ENCODE results near the gene LINGO3. TPM values are rescaled to one million over a fixed set of nuclear protein-coding genes. Genes with fewer than 3 reads are reported as not detected.

The LINGO3 gene
- total and polyA plus RNA-seq, 2 of the 8 experiments (the other 6 are each of a cell fraction or from before 2014, with no cell fraction given) = 0.59 TPM; not detected in 1

DNA sequence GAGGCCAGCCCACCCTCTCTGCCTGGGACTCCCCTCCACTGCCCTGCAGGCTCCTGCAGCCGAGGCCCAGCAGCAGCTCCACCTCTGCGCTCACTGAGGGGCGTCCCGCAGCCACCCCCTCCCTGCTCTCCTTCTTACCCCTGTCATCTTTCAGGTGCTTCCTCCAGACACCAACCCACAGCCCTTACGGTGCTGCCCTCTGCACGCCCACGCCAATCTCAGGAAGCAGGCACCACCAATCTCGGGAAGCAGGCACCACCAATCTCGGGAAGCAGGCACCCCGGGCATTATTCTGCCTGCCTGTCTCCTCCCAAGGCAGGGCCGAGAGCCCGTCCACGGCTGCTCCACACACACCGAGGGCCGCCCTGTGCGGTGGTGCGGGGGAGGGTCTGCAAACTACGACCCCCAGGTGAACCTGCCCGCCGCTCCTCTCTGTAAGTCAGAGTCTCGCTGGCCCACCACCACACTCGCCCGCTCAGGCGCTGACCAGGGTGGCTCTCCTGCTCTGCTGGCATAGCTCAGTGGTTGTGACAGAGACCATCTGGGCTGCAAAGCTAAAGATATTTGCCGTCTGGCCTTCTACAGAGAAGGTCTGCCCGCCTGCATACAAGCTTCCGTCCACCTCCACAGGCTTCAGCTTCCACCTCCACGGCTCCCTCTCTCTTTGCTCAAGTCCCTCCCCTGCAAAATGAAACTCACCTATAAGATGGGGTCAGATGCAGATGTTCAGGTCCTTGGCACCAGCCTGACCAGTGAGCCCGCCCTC lies 17.5 kb upstream of the LINGO3 start:
- H2BK120ac ChIP-seq (replicated peaks; ENCODE audit: low read depth, low read length) = no peak overlapping the region
- DNase-seq (ENCODE audit: low read depth in 1 of 2, low spot score in 2 of 2) = no peak
- TF ChIP-seq CREB1 (IDR thresholded peaks at IDR 0.05) (no peak), NRF1 (IDR thresholded peaks at IDR 0.05; ENCODE audit: low read depth, low read length) (no peak)
- no peak overlapping the region for H3K4ac ChIP-seq (replicated peaks; ENCODE audit: insufficient read length, low read depth, low read length)
- peaks cover 11% of the 10 kb centered on the region for H3K79me1 ChIP-seq (ENCODE audit: low read depth, low read length)
- no peak overlapping the region for H3K18ac ChIP-seq (ENCODE audit: extremely low read depth, low read length)
- H2AK5ac ChIP-seq (ENCODE audit: low read depth, low read length) = no peak overlapping the region
- ChIA-PET POLR2A (ENCODE audit: partially characterized antibody) (interaction anchor here (0.6 to 1.7 kb wide), 5 partner anchors 20 to 289 kb away, joined by 3 to 4 read pairs (median 3); no protein-coding TSS in a partner anchor), CTCF (ENCODE audit: partially characterized antibody) (interaction anchor here (1.0 to 4.2 kb wide), 2 partner anchors 9 to 65 kb away, joined by 3 to 25 read pairs; no protein-coding TSS in a partner anchor)
- no peak overlapping the region; the same call in 1 of the 2 replicates for H2BK5ac ChIP-seq (ENCODE audit: low read depth, low read length)
- no peak overlapping the region for H3K4me3 ChIP-seq (ENCODE audit: extremely low read depth in 1 of 4, insufficient read depth in 2 of 4, low read depth in 3 of 4, low read length in 4 of 4)
- no peak overlapping the region for H3K27ac ChIP-seq (ENCODE audit: low read depth, low read length)
- H3K27me3 ChIP-seq (replicated peaks in 1 of 4; ENCODE audit: control insufficient read depth in 3 of 4, extremely low read depth in 1 of 4, insufficient read depth in 3 of 4, low read length in 3 of 4) = no peaks in the 10 kb centered on the region
- no peak overlapping the region for H3K23ac ChIP-seq (ENCODE audit: insufficient read length)
- H3K56ac ChIP-seq (replicated peaks; ENCODE audit: insufficient read length, low read depth, low read length) = no peak overlapping the region
- no peak overlapping the region for H4K91ac ChIP-seq (replicated peaks; ENCODE audit: insufficient read length, low read length)
- H2AFZ ChIP-seq (ENCODE audit: low read length) = no peak overlapping the region
- WGBS, 2 experiments (ENCODE audit: extremely low coverage in 1 of 2, insufficient coverage in 1 of 2, insufficient read length in 1 of 2, insufficient replicate concordance in 2 of 2, low coverage in 1 of 2, low lambda C conversion rate in 2 of 2, missing lambda C conversion rate in 1 of 2) = 88% methylated on average over 27 of the region's 29 CpGs; no CpG with 5 or more reads in 1 of the 2 experiments
- H2BK20ac ChIP-seq (ENCODE audit: low read length) = no peak overlapping the region
- no peak for FAIRE-seq
- H3K14ac ChIP-seq (ENCODE audit: insufficient read length) = no peak overlapping the region
- H4K5ac ChIP-seq (ENCODE audit: insufficient read length, low read depth, low read length) = no peak overlapping the region
- no peaks in the 10 kb centered on the region for H3K9me3 ChIP-seq (ENCODE audit: insufficient read depth in 2 of 2, low read depth in 1 of 2, low read length in 1 of 2)
- H4K8ac ChIP-seq (ENCODE audit: extremely low read depth, insufficient read depth, low read length) = no peak overlapping the region
- H2BK15ac ChIP-seq (ENCODE audit: low read length) = no peak overlapping the region
- H3K23me2 ChIP-seq (ENCODE audit: low read depth, low read length) = peaks cover 11% of the 10 kb centered on the region; the same call in 1 of the 2 replicates
- H3K4me1 ChIP-seq (replicated peaks in 1 of 4; ENCODE audit: control insufficient read depth in 3 of 4, insufficient read depth in 4 of 4, low read length in 3 of 4) = peaks cover 0 to 17% (median 8%) of the 10 kb centered on the region in 4 experiments; a peak in 5 of 7 replicates
- peaks cover 0 to 11% (median 6%) of the 10 kb centered on the region in 4 experiments; a peak in 6 of 8 replicates for H3K36me3 ChIP-seq (ENCODE audit: control insufficient read depth in 2 of 4, insufficient read depth in 4 of 4, low read length in 3 of 4)
- H3K4me2 ChIP-seq (ENCODE audit: insufficient read depth in 1 of 2, low read depth in 2 of 2, low read length in 2 of 2) = no peak overlapping the region
- H3K79me2 ChIP-seq (ENCODE audit: control insufficient read depth in 1 of 2, insufficient read depth in 2 of 2, low read length in 2 of 2) = peaks cover 5 to 29% of the 10 kb centered on the region in 2 experiments; a peak in 3 of 4 replicates
- peaks cover 0 to 11% of the 10 kb centered on the region in 2 experiments for H4K20me1 ChIP-seq (replicated peaks in 1 of 2; ENCODE audit: control insufficient read depth in 1 of 2, insufficient read depth in 2 of 2, low read length in 2 of 2)
- H2BK12ac ChIP-seq (ENCODE audit: low read depth, low read length) = no peak overlapping the region
- H3K9ac ChIP-seq (replicated peaks in 1 of 4; ENCODE audit: extremely low read depth in 1 of 4, low read depth in 3 of 4, low read length in 3 of 4) = 0 out of 7 replicates have a peak overlapping the region, but pooled peaks of 1 of the 4 experiments have one; percentile 18
